Trophoblast cell (in vitro differentiated cells and primary cell): Measurements from ENCODE around the gene FCHSD2.

Experiments
- DNase-seq, 2 donors: peaks; one replicate each; pipeline ENCODE4 v3.0.0-alpha.2; 2016
- H2AFZ ChIP-seq: 2 replicates; pipeline ENCODE4 v1.6.1; 2013; ENCODE audit warnings: low read length, moderate library complexity, mild to moderate bottlenecking; ENCODE audit not compliant: insufficient read depth, poor library complexity
- H2AK5ac ChIP-seq: 2 replicates; pipeline ENCODE4 v1.6.1; 2013; ENCODE audit warnings: mild to moderate bottlenecking, low read length
- H2BK120ac ChIP-seq: 2 replicates; pipeline ENCODE4 v1.6.1; 2013; ENCODE audit warnings: low read length, mild to moderate bottlenecking, moderate library complexity; ENCODE audit not compliant: insufficient read depth, poor library complexity
- H2BK12ac ChIP-seq: 2 replicates; pipeline ENCODE4 v1.6.1; 2013; ENCODE audit warnings: mild to moderate bottlenecking, low read length, moderate library complexity
- H2BK5ac ChIP-seq: 2 replicates; pipeline ENCODE4 v1.6.1; 2013; ENCODE audit warnings: low read length, low read depth, moderate library complexity, mild to moderate bottlenecking; ENCODE audit not compliant: poor library complexity
- H3K14ac ChIP-seq: 2 replicates; pipeline ENCODE4 v1.6.1; 2013; ENCODE audit warnings: mild to moderate bottlenecking, low read length
- H3K18ac ChIP-seq: 2 replicates; pipeline ENCODE4 v1.6.1; 2013; ENCODE audit warnings: mild to moderate bottlenecking, low read length
- H3K23ac ChIP-seq: 2 replicates; pipeline ENCODE4 v1.6.1; 2013; ENCODE audit warnings: low read length
- H3K27ac ChIP-seq: 2 replicates; pipeline ENCODE4 v1.5.1; 2013; ENCODE audit warnings: low read depth, mild to moderate bottlenecking, inconsistent platforms, low read length, moderate library complexity
- H3K27me3 ChIP-seq: 2 replicates; pipeline ENCODE4 v1.6.1; 2013; ENCODE audit warnings: inconsistent platforms, mild to moderate bottlenecking, low read length, moderate library complexity; ENCODE audit not compliant: insufficient read depth
- H3K36me3 ChIP-seq, 2 experiments: 1 replicate in 1 of 2; 2 replicates in 1 of 2; pipeline ENCODE4 v1.6.1; 2013; ENCODE audit warnings: low read length in 2 of 2, mild to moderate bottlenecking in 2 of 2, moderate library complexity in 1 of 2; ENCODE audit not compliant: insufficient read depth in 2 of 2, control insufficient read depth in 1 of 2
- H3K4ac ChIP-seq: 2 replicates; pipeline ENCODE4 v1.6.1; 2013; ENCODE audit warnings: low read depth, mild to moderate bottlenecking, low read length, moderate library complexity
- H3K4me1 ChIP-seq, 2 experiments: 1 replicate in 1 of 2; 2 replicates in 1 of 2; pipeline ENCODE4 v1.6.1; 2013; ENCODE audit warnings: low read length in 2 of 2, mild to moderate bottlenecking in 2 of 2, moderate library complexity in 1 of 2; ENCODE audit not compliant: insufficient read depth in 2 of 2, control insufficient read depth in 1 of 2
- H3K4me2 ChIP-seq: 2 replicates; pipeline ENCODE4 v1.6.1; 2013; ENCODE audit warnings: inconsistent platforms, mild to moderate bottlenecking, low read length, moderate library complexity
- H3K4me3 ChIP-seq: 2 replicates; pipeline ENCODE4 v1.5.1; 2013; ENCODE audit warnings: mild to moderate bottlenecking, low read depth, low read length, inconsistent platforms
- H3K79me1 ChIP-seq: one replicate; pipeline ENCODE4 v1.6.1; 2013; ENCODE audit warnings: low read length
- H3K79me2 ChIP-seq: 2 replicates; pipeline ENCODE4 v1.6.1; 2013; ENCODE audit warnings: low read length, mild to moderate bottlenecking; ENCODE audit not compliant: control insufficient read depth, insufficient read depth, poor library complexity
- H3K9ac ChIP-seq: 2 replicates; pipeline ENCODE4 v1.6.1; 2013; ENCODE audit warnings: mild to moderate bottlenecking, low read length
- H3K9me3 ChIP-seq: 2 replicates; pipeline ENCODE4 v1.6.1; 2013; ENCODE audit warnings: low read depth, mild to moderate bottlenecking, control low read depth, inconsistent platforms, low read length; ENCODE audit not compliant: insufficient read depth
- H4K12ac ChIP-seq: 2 replicates; pipeline ENCODE4 v1.6.1; 2013; ENCODE audit warnings: low read depth, mild to moderate bottlenecking, low read length, moderate library complexity
- H4K8ac ChIP-seq: 2 replicates; pipeline ENCODE4 v1.6.1; 2013; ENCODE audit warnings: low read depth, mild to moderate bottlenecking, low read length, moderate library complexity
- H4K91ac ChIP-seq: one replicate; pipeline ENCODE4 v1.6.1; 2013; ENCODE audit warnings: low read depth, mild to moderate bottlenecking, low read length, moderate library complexity
- WGBS: extraction: QIAGEN DNeasy Blood & Tissue Kit; methylation state at CpG from one replicate; pipeline ENCODE4 v1.1.7; 2013; ENCODE audit warnings: missing lambda C conversion rate; ENCODE audit not compliant: insufficient read length, insufficient coverage; ENCODE audit errors: extremely low coverage; 5-methylcytosine and 5-hydroxymethylcytosine counted together

The FCHSD2 gene

DNA sequence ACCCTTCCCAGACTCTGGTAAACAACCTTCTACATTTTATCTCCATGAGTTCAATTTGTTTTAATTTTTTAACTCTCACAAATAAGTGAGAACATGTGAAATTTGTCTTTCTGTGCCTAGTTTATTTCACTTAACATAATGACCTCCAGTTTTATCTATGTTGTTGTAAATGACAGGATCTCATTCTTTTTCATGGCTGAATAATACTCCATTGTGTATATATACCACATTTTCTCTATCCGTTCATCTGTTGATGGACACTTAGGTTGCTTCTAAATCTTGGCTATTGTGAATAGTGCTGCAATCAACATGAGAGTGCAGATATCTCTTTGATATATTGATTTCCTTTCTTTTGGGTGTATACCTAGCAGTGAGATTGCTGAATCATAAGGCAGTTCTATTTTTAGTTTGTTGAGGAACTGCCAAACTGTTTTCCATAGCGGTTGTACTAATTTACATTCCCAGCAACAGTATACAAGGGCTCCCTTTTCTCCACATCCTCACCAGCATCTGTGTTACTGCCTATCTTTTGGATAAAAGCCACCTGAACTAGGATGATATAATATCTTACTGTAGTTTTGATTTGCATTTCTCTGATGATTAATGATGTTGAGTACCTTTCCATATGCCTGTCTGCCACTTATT, 234.0 kb downstream of the FCHSD2 start:
- H4K8ac ChIP-seq, result no peak overlapping the region
- H2AFZ ChIP-seq, result no peak overlapping the region
- no peak overlapping the region for H2BK120ac ChIP-seq
- no peak overlapping the region for H3K4ac ChIP-seq
- H3K4me2 ChIP-seq, result no peak overlapping the region
- H2BK5ac ChIP-seq, result no peak overlapping the region
- no peak overlapping the region for H4K91ac ChIP-seq
- no peak for DNase-seq
- no peak overlapping the region for H3K4me3 ChIP-seq
- no peaks in the 10 kb centered on the region for H3K79me2 ChIP-seq
- H3K27ac ChIP-seq, result no peak overlapping the region
- H3K23ac ChIP-seq, result no peak overlapping the region
- WGBS, result no CpG with 5 or more reads among the region's 2 CpGs
- H3K9me3 ChIP-seq, result peaks cover 3% of the 10 kb centered on the region
- H2BK12ac ChIP-seq, result no peak overlapping the region
- no peak overlapping the region for H3K14ac ChIP-seq
- H3K79me1 ChIP-seq, result no peaks in the 10 kb centered on the region
- no peaks in the 10 kb centered on the region for H3K4me1 ChIP-seq
- H3K18ac ChIP-seq, result no peak overlapping the region
- H2AK5ac ChIP-seq, result no peak overlapping the region
- no peaks in the 10 kb centered on the region for H3K27me3 ChIP-seq
- H4K12ac ChIP-seq, result no peak overlapping the region
- H3K36me3 ChIP-seq, result no peaks in the 10 kb centered on the region
- H3K9ac ChIP-seq, result no peak overlapping the region

- WGBS, result no CpG with 5 or more reads among the region's 4 CpGs
- Histone ChIP-seq H3K79me1 (no peaks in the 10 kb centered on the region), H3K4ac (no peak overlapping the region)
These were observed 238.1 kb downstream of the FCHSD2 start for GRCh38 chr11:72904016-72904415.

DNA sequence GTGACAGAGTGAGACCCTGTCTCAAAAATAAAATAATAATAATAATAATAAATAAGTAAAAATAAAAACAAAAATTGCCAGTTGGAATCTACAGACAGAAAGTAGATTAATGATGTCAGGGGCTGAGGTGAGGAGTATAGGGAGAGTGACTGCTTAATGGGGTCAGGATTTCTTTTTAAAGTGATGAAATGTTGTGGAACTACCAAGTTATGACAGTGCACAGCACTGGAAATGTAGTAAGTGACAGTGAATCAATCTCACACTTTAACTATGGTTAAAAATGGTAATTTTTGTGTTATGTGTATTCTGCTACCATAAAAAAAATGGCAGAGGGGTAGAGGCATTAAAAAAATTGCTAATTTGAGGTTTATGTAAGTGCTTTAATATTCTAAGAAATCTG, 240.7 kb downstream of the FCHSD2 start:
- Histone ChIP-seq H3K9ac (no peak overlapping the region), H3K4me2 (no peak overlapping the region), H3K79me1 (no peaks in the 10 kb centered on the region), H3K4ac (no peak overlapping the region), H3K23ac (no peak overlapping the region), H2BK12ac (no peak overlapping the region), H3K4me3 (no peak overlapping the region), H3K27ac (no peak overlapping the region), H3K79me2 (no peaks in the 10 kb centered on the region), H2BK120ac (no peak overlapping the region), H2AK5ac (no peak overlapping the region), H3K27me3 (no peaks in the 10 kb centered on the region), H3K18ac (no peak overlapping the region), H2BK5ac (no peak overlapping the region), H3K9me3 (no peaks in the 10 kb centered on the region), H3K14ac (no peak overlapping the region), H4K12ac (no peak overlapping the region), H2AFZ (no peak overlapping the region), H3K36me3 (no peaks in the 10 kb centered on the region), H4K91ac (no peak overlapping the region), H3K4me1 (no peaks in the 10 kb centered on the region), H4K8ac (no peak overlapping the region)
- DNase-seq, result no peak

More at GRCh38 chr11:72904016-72904415, 238.1 kb downstream of the FCHSD2 start:
- H4K12ac ChIP-seq, result no peak overlapping the region
- H2BK120ac ChIP-seq, result no peak overlapping the region
- H2AK5ac ChIP-seq, result no peak overlapping the region
- H4K8ac ChIP-seq, result no peak overlapping the region
- H3K79me2 ChIP-seq, result no peaks in the 10 kb centered on the region
- no peak overlapping the region for H3K9ac ChIP-seq
- H4K91ac ChIP-seq, result no peak overlapping the region
- no peak overlapping the region for H2AFZ ChIP-seq
- H3K27me3 ChIP-seq, result no peaks in the 10 kb centered on the region
- no peak for DNase-seq
- no peak overlapping the region for H3K4me2 ChIP-seq
- H3K36me3 ChIP-seq, result no peaks in the 10 kb centered on the region
- H3K18ac ChIP-seq, result no peak overlapping the region
- peaks cover 3% of the 10 kb centered on the region for H3K9me3 ChIP-seq
- H2BK12ac ChIP-seq, result no peak overlapping the region
- no peak overlapping the region for H3K23ac ChIP-seq
- H3K4me1 ChIP-seq, result no peaks in the 10 kb centered on the region
- H3K27ac ChIP-seq, result no peak overlapping the region
- no peak overlapping the region for H2BK5ac ChIP-seq
- H3K4me3 ChIP-seq, result no peak overlapping the region
- H3K14ac ChIP-seq, result no peak overlapping the region

DNA sequence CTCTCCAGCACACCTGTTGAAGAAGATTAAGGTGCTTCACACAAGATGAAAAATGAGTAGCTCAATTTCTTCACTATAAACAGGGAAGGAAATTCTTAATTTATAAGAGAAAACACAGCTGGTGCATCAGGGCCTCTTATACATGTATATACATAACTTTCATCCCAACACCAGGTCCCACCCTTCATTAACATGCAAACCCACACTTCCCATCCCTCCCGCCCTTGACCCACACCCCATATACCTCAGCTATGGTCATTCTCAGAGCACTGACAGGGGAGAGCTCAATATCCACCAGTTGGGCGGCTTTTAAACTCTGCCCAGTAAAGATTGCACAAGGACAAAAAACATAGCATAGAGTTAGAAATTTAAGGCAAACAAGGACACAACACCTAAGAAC, 242.1 kb downstream of the FCHSD2 start:
- H3K79me1 ChIP-seq, result no peaks in the 10 kb centered on the region
- H3K9me3 ChIP-seq, result no peaks in the 10 kb centered on the region
- H2AFZ ChIP-seq, result no peak overlapping the region
- H3K36me3 ChIP-seq, result no peaks in the 10 kb centered on the region
- H4K12ac ChIP-seq, result no peak overlapping the region
- no peak overlapping the region for H3K18ac ChIP-seq
- H3K4me1 ChIP-seq, result no peaks in the 10 kb centered on the region
- H3K4me2 ChIP-seq, result no peak overlapping the region
- H2BK12ac ChIP-seq, result no peak overlapping the region
- H3K4me3 ChIP-seq, result no peak overlapping the region
- no peak overlapping the region for H2BK120ac ChIP-seq
- no CpG with 5 or more reads among the region's 2 CpGs for WGBS
- no peak overlapping the region for H3K27ac ChIP-seq
- no peak overlapping the region for H4K8ac ChIP-seq
- H3K79me2 ChIP-seq, result no peaks in the 10 kb centered on the region
- no peak for DNase-seq
- no peak overlapping the region for H4K91ac ChIP-seq
- H2BK5ac ChIP-seq, result no peak overlapping the region
- H3K9ac ChIP-seq, result no peak overlapping the region
- H3K23ac ChIP-seq, result no peak overlapping the region
- H3K4ac ChIP-seq, result no peak overlapping the region
- no peak overlapping the region for H3K14ac ChIP-seq
- H3K27me3 ChIP-seq, result no peaks in the 10 kb centered on the region
- H2AK5ac ChIP-seq, result no peak overlapping the region
